Jurkat, Clone E6-1 (cell line): ENCODE measurements around the gene RNASEH2B.

ENCODE experiments used
- DNase-seq: peaks from one replicate; pipeline ENCODE4 v3.0.0-alpha.2; 2011; ENCODE audit warnings: low read depth, low spot score
- H3K4me3 ChIP-seq: 2 replicates; pipeline ENCODE4 v1.5.1; 2011; ENCODE audit warnings: mild to moderate bottlenecking, low read length, control low read depth, moderate library complexity

The RNASEH2B gene

DNA sequence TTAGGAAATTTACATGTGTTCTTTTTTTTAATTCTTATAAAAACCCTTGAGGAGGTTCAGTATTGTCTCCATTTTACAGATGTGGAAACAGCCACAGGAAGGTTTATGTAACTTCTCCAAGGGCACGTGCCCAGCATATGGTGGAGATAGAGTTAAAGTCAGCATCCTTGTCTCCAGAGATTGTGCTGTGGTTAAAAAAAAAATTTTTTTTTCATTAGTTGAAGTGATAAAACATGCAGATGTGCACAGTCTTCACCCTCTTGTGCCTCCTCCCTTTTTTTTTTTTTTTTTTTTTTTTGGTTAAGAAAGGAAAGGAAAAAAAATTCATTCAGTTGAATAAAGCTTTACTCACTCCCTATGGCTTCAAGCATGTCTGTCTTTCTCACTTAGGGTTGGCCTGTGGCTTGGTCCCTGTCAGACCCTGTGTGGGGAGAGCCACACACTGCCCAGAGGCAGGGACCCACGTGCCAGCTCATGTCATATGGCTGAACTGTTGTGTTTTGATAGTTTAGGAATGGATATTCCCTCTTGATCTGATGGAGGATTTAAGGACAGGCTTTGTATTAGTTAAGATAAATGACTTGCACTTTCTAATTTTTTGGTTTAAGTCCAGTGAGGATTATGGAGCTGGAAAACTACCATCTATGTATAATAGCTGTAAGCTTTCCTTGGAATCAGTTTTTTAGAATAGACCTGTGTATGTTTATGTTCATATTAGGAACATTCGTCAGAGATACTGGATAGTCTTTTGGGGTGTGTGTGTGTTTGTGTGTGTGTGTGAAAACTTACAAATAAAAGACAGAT lies 19.3 kb downstream of the RNASEH2B start:
- no peak overlapping the region for H3K4me3 ChIP-seq
- peak; percentile 70 for DNase-seq

DNA sequence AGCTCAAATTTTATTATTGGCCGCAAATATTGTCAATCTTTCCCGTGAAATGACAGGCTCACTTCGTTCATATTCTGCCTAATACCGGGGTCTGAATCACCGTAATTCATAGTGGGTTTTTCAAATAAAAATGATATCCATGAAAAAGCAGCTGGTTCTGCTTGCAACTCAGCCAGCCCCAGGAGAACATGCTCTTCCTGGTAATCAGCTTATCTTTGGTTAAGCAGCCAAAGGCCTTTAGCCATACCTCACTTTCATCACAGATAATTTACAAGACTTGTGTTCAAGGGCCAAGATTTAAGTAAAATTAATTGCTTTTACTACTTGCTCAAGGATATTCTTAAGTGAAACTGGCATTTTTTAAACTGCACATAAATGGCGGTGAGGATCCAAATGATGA lies 22.5 kb downstream of the RNASEH2B start:
- DNase-seq: no peak
- H3K4me3 ChIP-seq: no peak overlapping the region

DNA sequence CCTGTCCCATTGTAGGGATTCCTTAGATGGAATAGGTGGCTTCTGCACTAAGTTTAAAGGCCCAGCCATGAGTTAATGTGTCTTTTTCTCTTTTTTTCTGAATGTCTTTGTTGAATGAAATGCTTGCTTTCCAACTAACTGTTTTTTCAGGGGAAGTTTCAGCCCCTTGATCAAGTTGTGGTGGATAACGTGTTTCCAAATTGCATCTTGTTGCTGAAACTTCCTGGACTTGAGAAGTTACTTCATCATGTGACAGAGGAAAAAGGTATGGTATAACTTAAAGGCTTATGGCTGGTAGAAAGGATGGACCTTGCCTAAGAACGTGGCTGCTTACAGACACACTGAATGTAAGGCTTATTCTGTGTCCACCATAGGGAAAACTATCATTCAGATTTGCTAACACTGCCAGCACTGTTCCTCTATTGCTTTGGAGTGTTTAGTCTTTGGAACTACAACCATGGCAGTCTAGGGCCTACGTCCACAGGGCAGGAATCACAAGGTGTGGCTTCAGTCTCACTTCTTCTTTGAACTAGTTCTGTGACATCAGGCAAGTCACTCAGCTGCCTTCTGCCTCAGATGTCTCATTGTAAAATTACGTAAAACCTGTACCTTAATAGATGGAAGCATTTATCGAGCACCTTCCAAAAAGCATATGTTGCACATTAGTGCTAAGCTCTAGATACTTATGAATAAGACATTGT lies 25.3 kb downstream of the RNASEH2B start:
- H3K4me3 ChIP-seq: no peak overlapping the region
- no peak for DNase-seq

DNA sequence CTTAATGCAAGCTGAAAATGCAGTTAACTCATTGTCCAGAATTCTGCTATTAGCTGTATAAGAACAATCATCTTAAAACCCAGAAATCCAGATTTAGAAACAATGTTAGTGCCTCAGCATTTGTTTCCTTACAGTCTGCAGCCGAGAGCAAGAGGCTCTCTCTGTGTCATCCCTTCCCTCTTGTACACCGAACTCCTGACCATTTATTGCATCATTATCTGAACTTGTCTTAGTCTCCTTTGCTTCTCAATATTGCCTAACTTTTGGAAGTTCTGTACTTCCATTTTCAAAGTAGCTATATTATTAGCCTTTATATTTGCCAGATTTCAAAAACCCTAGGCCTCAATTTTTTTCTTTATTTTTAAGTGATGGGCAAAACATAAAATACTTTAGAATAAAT lies 27.1 kb downstream of the RNASEH2B start:
- DNase-seq: no peak
- no peak overlapping the region for H3K4me3 ChIP-seq

DNA sequence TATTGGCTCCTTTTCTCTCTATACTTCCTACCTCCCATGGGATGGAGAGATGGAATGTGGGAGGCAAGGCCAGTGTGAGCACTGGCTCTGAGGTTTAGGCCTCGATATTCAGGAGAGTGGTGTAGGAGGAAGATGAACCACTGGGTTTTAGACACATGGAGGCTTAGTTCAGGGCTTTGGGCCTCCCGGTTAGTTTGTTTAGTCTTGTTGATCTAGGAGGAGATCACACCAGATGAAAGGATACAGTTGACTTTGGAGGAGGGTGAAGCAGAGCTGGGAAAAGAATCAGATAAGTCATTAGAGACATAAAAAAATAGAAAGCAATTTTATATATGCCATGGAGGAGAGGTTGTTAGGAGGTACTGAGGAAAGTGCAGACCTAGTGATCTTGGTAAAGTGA lies 30.9 kb downstream of the RNASEH2B start:
- no peak overlapping the region for H3K4me3 ChIP-seq
- no peak for DNase-seq

DNA sequence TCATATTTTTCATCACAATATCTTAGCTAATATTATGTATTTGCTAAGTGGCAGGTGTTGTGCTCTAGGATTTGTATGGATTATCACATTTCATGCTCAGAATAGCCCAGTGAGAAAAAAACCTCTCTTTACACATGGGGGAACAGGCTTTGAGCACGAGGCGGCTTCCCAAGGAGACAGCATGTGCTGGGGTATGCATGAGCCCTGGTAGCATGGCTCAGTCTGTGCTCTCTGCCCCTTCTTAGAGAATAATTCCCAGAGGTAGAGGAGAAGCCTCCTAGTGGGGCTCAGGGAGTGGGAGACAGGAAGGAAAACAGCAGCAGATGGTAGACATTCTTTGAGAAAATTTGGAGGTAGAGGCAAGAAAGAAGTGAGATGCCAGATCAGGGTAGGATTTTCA lies 31.6 kb downstream of the RNASEH2B start:
- DNase-seq: no peak
- no peak overlapping the region for H3K4me3 ChIP-seq

DNA sequence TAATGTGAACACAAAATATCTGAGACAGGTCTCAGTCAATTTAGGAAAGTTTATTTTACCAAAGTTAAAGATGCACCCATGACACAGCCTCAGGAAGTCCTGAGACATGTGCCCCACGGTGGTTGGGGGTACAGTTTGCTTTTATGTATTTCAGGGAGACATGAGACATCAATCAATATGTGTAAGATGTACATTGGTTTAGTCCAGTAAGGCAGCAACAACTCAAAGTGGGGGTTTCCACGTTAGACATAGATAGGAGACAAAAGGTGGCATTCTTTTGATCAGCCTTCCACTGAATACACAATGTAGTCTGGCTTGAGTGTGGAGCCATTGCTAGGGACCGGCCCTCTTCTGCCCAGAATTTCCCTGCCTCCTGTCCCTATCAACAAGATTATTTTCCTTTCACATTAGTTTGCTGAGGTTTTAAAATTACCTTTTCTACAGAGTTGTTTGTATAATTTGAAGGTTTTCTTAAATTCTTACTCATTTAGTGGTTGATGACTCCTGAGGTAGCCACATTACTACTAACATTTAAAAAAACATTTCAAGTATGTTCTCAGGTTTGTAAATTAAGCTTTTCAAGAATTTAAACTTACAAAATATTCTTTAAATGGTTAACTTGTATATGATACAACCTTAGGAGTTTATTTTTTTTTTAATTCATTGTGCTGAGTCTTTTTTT lies 33.2 kb downstream of the RNASEH2B start:
- no peak for DNase-seq
- no peak overlapping the region for H3K4me3 ChIP-seq

DNA sequence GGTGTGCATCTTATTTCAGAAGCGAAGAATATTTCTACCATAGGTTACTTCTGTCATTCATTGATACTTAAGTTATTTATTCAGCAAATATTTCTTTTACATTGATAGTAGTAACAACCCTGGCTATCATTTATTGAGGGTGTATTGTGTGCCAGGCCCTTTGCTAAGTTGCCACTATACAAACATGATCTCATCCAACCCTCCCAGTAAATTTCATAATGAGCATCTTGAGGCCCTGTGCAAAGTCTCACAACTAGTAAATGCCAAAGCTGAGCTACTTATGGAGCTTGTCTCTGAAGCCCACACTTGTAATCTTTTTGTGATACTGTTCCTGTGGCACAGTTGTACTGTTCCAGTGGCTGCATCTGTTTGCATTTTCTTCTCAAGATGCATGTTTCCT lies 36.1 kb downstream of the RNASEH2B start:
- H3K4me3 ChIP-seq: no peak overlapping the region
- no peak for DNase-seq

DNA sequence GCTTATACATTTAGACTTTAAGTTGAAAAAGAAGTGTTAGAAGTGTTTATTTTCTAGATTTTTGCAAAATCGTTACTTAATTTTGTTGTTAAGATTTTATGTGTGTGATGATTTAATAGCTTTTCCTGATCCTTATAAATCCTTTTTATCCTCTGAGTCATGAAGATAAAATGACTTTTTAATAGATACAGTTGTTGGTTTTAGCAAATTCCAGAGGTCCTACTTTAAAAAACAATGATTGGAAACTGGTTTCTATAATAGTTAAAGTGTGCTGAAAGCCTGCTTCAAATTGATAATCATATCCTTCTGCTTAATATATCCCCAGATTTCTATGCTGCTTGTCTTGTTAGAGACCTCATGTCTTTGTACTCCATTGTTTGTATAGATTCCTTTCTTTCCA lies 39.0 kb downstream of the RNASEH2B start:
- no peak overlapping the region for H3K4me3 ChIP-seq
- DNase-seq: no peak

DNA sequence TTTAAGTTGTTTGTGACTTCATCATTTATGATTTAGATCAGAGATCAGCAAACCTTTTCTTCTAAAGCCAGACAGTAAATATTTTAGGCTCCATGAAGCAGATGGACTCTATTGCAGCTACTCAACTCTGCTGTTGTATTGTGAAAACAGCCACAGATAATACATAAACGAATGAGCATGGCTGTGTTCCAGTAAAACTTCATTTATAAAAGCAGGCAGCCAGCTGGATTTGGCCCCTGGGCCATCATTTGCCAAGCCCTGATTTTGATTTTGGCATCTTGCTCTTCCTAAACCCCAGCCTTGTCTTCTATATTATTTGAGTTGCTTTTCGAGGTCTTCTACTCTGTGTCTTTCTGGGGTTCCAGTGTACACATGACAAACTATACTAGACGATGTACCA lies 41.3 kb downstream of the RNASEH2B start:
- H3K4me3 ChIP-seq: no peak overlapping the region
- no peak for DNase-seq

DNA sequence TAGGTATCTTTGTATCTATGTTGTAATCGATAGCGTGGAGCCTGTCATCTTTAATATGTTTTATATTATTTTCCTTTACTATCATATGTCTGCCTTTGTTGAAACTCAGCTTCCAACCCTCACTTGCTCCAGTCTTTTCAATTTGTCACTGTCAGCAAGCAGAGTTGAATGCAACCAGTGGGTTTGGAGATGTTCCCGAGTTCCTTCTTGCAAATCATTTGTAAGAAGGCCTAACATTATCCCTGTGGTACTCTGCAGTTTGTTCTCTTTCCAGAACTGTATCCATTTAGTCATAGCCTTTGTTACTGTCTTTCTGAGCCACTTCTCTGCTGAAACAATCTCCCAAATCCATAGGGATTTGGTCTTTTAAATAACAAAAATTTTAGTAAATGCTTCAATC lies 41.8 kb downstream of the RNASEH2B start:
- no peak overlapping the region for H3K4me3 ChIP-seq
- no peak for DNase-seq

DNA sequence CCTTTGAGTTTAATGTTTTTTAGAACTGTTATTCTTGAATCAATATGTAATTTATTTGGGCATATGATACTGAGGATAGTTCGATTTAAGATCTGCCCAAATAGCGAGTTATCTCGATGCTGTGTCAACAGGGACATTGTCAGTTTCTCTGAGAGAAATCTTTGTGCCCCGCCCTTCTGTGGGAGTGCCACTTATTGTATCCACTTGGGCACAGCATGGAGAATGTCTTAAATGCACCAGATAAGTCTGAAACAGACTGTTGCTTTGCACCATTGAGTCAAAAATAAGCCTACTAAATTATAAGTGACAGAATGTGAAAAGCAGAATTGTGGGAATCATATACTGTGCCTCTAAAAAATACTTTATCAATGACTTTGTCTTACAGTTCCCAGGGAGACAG lies 45.6 kb downstream of the RNASEH2B start:
- DNase-seq: no peak
- H3K4me3 ChIP-seq: no peak overlapping the region

DNA sequence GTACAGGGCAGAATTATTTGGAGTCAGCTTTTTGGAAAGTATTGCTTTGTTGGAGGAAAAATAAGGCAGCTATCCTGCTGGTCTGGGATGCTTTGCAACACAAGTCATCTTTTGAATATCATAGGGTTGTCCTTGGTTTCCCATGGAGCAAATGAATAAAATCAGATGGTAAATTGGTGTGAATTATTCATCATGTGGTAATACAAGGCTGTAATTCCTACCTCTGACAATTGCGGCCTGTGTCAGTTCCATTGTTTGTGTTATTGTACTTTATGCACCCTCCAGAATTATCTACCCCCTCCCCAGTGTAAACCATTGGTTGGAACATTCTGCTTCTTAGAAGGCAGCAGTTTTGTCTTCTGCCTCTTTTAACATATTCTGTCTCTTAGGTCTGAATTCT lies 46.2 kb downstream of the RNASEH2B start:
- H3K4me3 ChIP-seq: no peak overlapping the region
- no peak for DNase-seq

DNA sequence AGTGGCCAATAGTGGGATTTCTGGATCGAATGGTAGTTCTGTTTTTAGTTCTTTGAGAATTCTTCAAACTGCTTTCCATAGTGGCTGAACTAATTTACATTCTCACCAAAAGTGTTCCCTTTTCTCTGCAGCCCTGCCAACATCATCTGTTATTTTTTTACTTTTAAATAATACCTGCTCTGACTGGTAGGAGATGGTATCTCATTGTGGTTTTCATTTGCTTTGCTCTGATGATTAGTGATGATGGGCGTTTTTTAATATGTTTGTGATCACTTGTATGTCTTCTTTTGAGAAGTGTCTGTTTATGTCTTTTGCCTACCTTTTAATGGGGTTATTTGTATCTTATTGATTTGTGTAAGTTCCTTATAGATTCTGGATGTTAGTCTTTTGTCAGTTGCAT lies 48.0 kb downstream of the RNASEH2B start:
- no peak overlapping the region for H3K4me3 ChIP-seq
- no peak for DNase-seq

DNA sequence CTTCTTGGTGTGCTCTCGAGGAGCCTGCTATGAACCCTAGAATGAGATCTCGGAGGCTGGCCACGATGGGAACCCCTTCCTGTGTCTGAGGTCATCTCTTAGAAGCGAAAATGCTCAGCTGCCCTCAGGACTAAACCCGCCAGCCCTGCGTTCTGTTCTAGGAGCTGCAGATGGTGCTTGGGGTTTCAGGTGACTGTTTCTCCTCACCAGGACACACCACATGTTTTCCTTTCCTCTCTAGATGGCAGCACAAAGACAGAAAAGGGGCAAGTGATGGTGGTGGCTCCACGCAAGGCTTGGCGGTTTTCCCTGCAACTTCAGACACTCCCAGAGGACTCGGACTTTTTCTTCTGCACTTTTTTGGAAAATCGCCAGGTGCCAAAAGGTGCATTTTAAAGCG lies 60.1 kb downstream of the RNASEH2B start:
- H3K4me3 ChIP-seq: no peak overlapping the region
- DNase-seq: peak; percentile 30

DNA sequence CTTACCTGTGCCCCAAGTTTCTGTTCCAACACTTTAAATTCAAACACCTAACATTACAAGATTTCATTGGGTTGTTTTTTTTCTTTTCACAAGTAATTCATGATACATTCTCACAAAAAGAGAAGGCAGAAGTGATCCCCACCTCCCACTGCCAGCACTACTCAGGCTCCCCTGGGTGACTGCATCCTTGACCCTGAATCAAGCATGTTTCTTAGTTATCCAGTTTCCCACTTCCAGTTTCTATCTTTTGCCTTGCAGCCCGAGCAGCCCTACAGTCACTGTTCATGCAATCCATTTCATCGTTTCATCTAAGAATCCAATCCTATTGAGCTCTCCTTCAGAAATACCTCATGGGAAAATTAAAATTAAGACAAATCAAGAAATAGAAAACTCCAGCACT lies 61.4 kb downstream of the RNASEH2B start:
- no peak overlapping the region for H3K4me3 ChIP-seq
- DNase-seq: no peak

DNA sequence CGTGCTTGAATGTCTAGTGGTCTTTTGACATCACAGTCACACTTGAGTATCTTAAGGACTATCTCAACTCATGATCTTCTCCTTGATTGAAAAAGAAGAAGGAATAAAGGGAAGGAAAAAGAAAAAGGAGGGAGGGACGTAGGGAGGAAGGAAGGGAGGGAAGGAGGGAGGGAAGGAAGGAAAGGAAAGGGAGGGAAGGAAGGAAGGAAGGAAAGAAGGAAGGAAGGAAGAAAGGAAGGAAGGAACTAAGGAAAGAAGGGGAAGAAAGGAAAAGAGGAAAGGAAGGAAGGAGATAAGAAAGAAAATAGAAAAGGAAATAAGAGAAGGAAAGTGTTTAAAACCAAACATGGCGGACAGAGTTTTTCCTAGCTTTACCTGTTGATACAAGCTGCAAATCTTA lies 64.7 kb downstream of the RNASEH2B start:
- no peak for DNase-seq
- H3K4me3 ChIP-seq: no peak overlapping the region

DNA sequence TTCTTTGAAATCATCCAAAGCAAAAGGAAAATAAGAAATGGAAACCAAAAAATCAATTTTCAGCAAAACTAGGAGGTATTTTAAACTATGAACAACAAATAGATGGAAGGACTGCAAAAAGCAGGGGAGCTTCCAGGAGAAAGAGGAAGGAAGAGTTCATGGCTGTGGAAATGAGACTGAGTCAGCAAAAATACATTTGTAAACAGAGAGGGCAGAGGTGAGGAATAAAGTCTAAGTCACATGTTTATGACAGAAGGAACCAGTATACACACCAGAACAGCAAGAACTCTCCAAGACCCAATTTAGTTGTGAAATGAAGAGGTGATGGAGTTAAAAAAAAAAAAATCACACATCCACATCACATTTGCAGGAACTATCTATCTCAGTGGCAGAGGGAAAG lies 69.6 kb downstream of the RNASEH2B start:
- no peak overlapping the region for H3K4me3 ChIP-seq
- no peak for DNase-seq

DNA sequence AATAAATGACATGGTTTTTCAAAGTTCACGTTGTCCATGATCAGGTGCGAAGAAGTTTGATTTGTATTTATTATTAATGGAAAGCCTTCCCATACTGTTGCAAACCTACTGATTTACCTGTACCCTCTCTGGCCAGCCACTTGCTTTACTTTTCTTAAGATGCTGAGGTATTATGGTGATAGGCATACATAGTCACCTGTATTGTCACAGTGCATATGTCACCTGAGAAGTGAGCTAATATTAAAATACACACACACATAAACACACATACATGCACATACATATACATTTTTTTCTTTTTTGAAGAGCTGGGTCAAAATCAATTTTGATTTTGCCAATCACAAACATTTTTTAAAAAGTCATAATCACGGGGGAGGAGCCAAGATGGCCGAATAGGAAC lies 72.1 kb downstream of the RNASEH2B start:
- H3K4me3 ChIP-seq: no peak overlapping the region
- DNase-seq: no peak

DNA sequence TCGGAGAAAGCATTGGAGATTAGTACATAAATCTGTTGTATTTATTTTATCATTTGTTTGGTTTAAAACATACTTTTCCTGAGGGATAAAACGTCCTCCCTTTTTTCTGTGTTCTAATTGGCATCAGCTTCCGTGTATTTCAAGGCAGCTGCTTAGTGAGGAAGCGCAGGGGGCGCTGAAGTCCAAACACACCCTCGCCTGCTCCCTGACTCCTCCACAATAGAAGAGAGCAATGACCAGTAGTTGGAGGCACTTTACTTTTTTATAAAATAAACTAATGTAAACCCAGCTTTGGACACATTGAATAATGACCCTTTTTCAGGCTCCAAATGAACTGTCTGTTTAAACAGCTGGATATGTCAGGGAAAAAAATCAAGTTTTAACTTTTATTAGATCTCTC lies 79.9 kb downstream of the RNASEH2B start:
- no peak overlapping the region for H3K4me3 ChIP-seq
- no peak for DNase-seq
